Kidney (tissue), 14 donors: Measurements from ENCODE around the gene ADCY2. TPM values are rescaled to one million over a fixed set of nuclear protein-coding genes. Genes with fewer than 3 reads are reported as not detected.

ENCODE experiments used
- DNase-seq, 5 donors: peaks; one replicate each; pipeline ENCODE4 v3.0.0-alpha.2; 2013 to 2020
- FAIRE-seq: peaks from 2 replicates; lab custom pipeline; 2012; peaks lifted over from hg19 to GRCh38; lab: Jason Lieb, UNC
- H3K27ac ChIP-seq, 2 donors: one replicate each; pipeline ENCODE4 v1.7.0; 2013; ENCODE audit warnings: low read depth in 2 of 2, low read length in 2 of 2, inconsistent platforms in 1 of 2
- H3K27me3 ChIP-seq: one replicate; pipeline ENCODE4 v1.7.1; 2013; ENCODE audit warnings: low read length, inconsistent platforms; ENCODE audit not compliant: control insufficient read depth, insufficient read depth
- H3K36me3 ChIP-seq, 3 donors: one replicate each; pipeline versions ENCODE4 v1.7.0 to v1.7.1; 2013; ENCODE audit warnings: low read length in 3 of 3, control low read depth in 1 of 3, inconsistent platforms in 1 of 3; ENCODE audit not compliant: insufficient read depth in 3 of 3, control insufficient read depth in 2 of 3
- H3K4me1 ChIP-seq, 3 donors: one replicate each; pipeline versions ENCODE4 v1.7.0 to v1.7.1; 2013; ENCODE audit warnings: low read length in 3 of 3, inconsistent platforms in 1 of 3, low read depth in 1 of 3; ENCODE audit not compliant: control insufficient read depth in 2 of 3, insufficient read depth in 2 of 3
- H3K4me3 ChIP-seq, 3 donors: one replicate each; pipeline versions ENCODE4 v1.7.0 to v1.8.1; 2013; ENCODE audit warnings: low read length in 3 of 3, control low read depth in 1 of 3, inconsistent platforms in 1 of 3
- H3K9ac ChIP-seq, 3 donors: one replicate each; pipeline versions ENCODE4 v1.7.0 to v1.7.1; 2013; ENCODE audit warnings: low read length in 3 of 3, control low read depth in 1 of 3, inconsistent platforms in 1 of 3
- H3K9me3 ChIP-seq, 3 donors: one replicate each; pipeline versions ENCODE4 v1.7.0 to v1.7.1; 2013; ENCODE audit warnings: low read length in 3 of 3, control low read depth in 1 of 3, inconsistent platforms in 1 of 3; ENCODE audit not compliant: control insufficient read depth in 2 of 3, insufficient read depth in 1 of 3
- CTCF ChIP-seq: IDR thresholded peaks from 3 replicates; pipeline ENCODE4 v1.5.1; 2012; ENCODE audit warnings: mild to moderate bottlenecking, moderate library complexity, borderline replicate concordance; ENCODE audit not compliant: insufficient read depth; ENCODE audit errors: extremely low read depth
- intact Hi-C: fragments of 100-400 bp; cut with DNase I; formaldehyde crosslinking; loops from one replicate; pipeline ENCODE4 v1.11.1; 2022
- polyA plus RNA-seq: library from polyadenylated mRNA; stranded (reverse); fragments of 350-450 nt; fragmentation: Illumina TruSeq; extraction: RNeasy Lipid Tissue Mini Kit (QIAGEN cat#74804); gene quantifications from one replicate; pipeline ENCODE4 v1.2.3, GENCODE V29; 2014; ENCODE audit warnings: low read depth, low replicate concordance; ENCODE audit not compliant: insufficient read depth
- total RNA-seq: library from RNA; stranded (reverse); fragmentation: NEBNext Ultra II Directional; extraction: Animal tissue kit (Norgen Biotek cat#: 25700); gene quantifications from one replicate; pipeline ENCODE4 v1.2.1, GENCODE V29; 2021
- donor health status: control.
- donor health status: control.
- donor health status: control.
- donor health status: control.
- donor health status: control.
- donor health status: DM: yes; HTN: yes; CAD: no.
- donor health status: Normal renal cell carcinoma (clear cell type).

Gene ADCY2
- total and polyA plus RNA-seq, 2 donors from 2014 or later = 0.17 to 2.2 TPM

- H3K27ac ChIP-seq = no peak overlapping the region
- no peak for FAIRE-seq
- H3K36me3 ChIP-seq = no peaks in the 10 kb centered on the region
- intact Hi-C loops = no loop called here
- H3K9me3 ChIP-seq = no peaks in the 10 kb centered on the region
- no peak overlapping the region for H3K4me3 ChIP-seq
- no peaks in the 10 kb centered on the region for H3K4me1 ChIP-seq
- no peaks in the 10 kb centered on the region for H3K27me3 ChIP-seq
- no peak for DNase-seq
- H3K9ac ChIP-seq = no peak overlapping the region
- no peak for TF ChIP-seq CTCF
These were observed 357.7 kb downstream of the ADCY2 start for GRCh38 chr5:7753596-7753995.

- Histone ChIP-seq H3K9me3 (no peaks in the 10 kb centered on the region), H3K4me3 (no peak overlapping the region), H3K4me1 (no peaks in the 10 kb centered on the region), H3K27ac (no peak overlapping the region), H3K36me3 (no peaks in the 10 kb centered on the region), H3K27me3 (no peaks in the 10 kb centered on the region), H3K9ac (no peak overlapping the region)
- DNase-seq (no peak), FAIRE-seq (no peak)
- intact Hi-C loops = no loop called here
- TF ChIP-seq CTCF = no peak
These were observed 358.6 kb downstream of the ADCY2 start for GRCh38 chr5:7754490-7754889.

- intact Hi-C loops = no loop called here
- no peaks in the 10 kb centered on the region for H3K36me3 ChIP-seq
- no peak overlapping the region for H3K9ac ChIP-seq
- no peak overlapping the region for H3K4me3 ChIP-seq
- H3K9me3 ChIP-seq = no peaks in the 10 kb centered on the region
- no peaks in the 10 kb centered on the region for H3K4me1 ChIP-seq
- FAIRE-seq = no peak
- H3K27me3 ChIP-seq = no peaks in the 10 kb centered on the region
- DNase-seq = peak in 4 of 5 donors; percentile 36 to 75 (median 64)
- peak; percentile 51 for TF ChIP-seq CTCF
- H3K27ac ChIP-seq = no peak overlapping the region
These were observed 359.2 kb downstream of the ADCY2 start for GRCh38 chr5:7754997-7755596.

- Histone ChIP-seq H3K9me3 (no peaks in the 10 kb centered on the region), H3K27ac (no peak overlapping the region), H3K27me3 (no peaks in the 10 kb centered on the region), H3K4me1 (peaks cover 0 to 2% (median 0%) of the 10 kb centered on the region in 3 donors), H3K36me3 (no peaks in the 10 kb centered on the region), H3K9ac (no peak overlapping the region), H3K4me3 (no peak overlapping the region)
- no peak for DNase-seq
- no peak for FAIRE-seq
- intact Hi-C loops = no loop called here
- no peak for TF ChIP-seq CTCF
These were observed 360.0 kb downstream of the ADCY2 start for GRCh38 chr5:7755958-7756357.
